Endothelial cell of umbilical vein (primary cell): ENCODE data around the gene RENBP. TPM values are rescaled to one million over a fixed set of nuclear protein-coding genes. Genes with fewer than 3 reads are reported as not detected.

Experiments
- BruUV-seq: library from RNA; stranded (reverse); fragments of 400-500 nt; replicated peaks from 2 replicates; lab custom pipeline; 2021; lab: Mats Ljungman, UMichigan
- CTCF ChIA-PET: fragments of 300-600, 350-600 bp; sonication (Branson Sonifier 250); formaldehyde crosslinking; loops from one replicate; lab custom pipeline; 2021; ENCODE audit warnings: antibody characterized with exemption, inconsistent platforms; lab: Charles Lee
- POLR2A ChIA-PET: fragments of 300-600, 350-600 bp; sonication (Branson Sonifier 250); formaldehyde crosslinking; loops from one replicate; lab custom pipeline; 2021; ENCODE audit warnings: antibody characterized with exemption, inconsistent platforms; lab: Charles Lee
- DNase-seq: peaks from one replicate; pipeline ENCODE4 v3.0.0-alpha.2; 2011; ENCODE audit warnings: low read depth, low spot score
- FAIRE-seq: peaks from 2 replicates; lab custom pipeline; 2011; peaks lifted over from hg19 to GRCh38; lab: Jason Lieb, UNC
- H2AFZ ChIP-seq: 2 replicates; pipeline ENCODE4 v1.6.0; 2012; ENCODE audit warnings: low read depth, low read length, control low read depth, inconsistent platforms
- H3K27ac ChIP-seq: 2 replicates; pipeline ENCODE4 v1.5.1; 2011; ENCODE audit warnings: low read depth, mild to moderate bottlenecking, control low read depth, low read length, moderate library complexity; ENCODE audit not compliant: insufficient read depth
- H3K27me3 ChIP-seq, 2 experiments: 2 replicates each; pipeline versions ENCODE4 v1.6.0 to v1.6.1; 2011; ENCODE audit warnings: low read length in 2 of 2, mixed read lengths in 1 of 2; ENCODE audit not compliant: control insufficient read depth in 2 of 2, insufficient read depth in 2 of 2
- H3K36me3 ChIP-seq, 2 experiments: 2 replicates in 1 of 2; 3 replicates in 1 of 2; pipeline ENCODE4 v1.5.1; 2011; ENCODE audit warnings: low read length in 2 of 2, mild to moderate bottlenecking in 1 of 2, moderate library complexity in 1 of 2; ENCODE audit not compliant: control insufficient read depth in 2 of 2, insufficient read depth in 2 of 2; ENCODE audit errors: extremely low read depth in 1 of 2
- H3K4me1 ChIP-seq: 3 replicates; pipeline ENCODE4 v1.5.1; 2011; ENCODE audit warnings: mild to moderate bottlenecking, low read length; ENCODE audit not compliant: control insufficient read depth, insufficient read depth; ENCODE audit errors: extremely low read depth
- H3K4me2 ChIP-seq: 2 replicates; pipeline ENCODE4 v1.6.1; 2011; ENCODE audit warnings: low read length, control low read depth, mixed read lengths; ENCODE audit not compliant: insufficient read depth
- H3K4me3 ChIP-seq, 3 experiments: fragments of 200-600 bp in 1 of 3; sonication (generic), shearing (Covaris generic) in 1 of 3; replicated peaks in 1 of 3; 2 replicates each; pipeline ENCODE4 v1.5.1; 2011 to 2016; ENCODE audit warnings: control low read depth in 3 of 3, low read length in 3 of 3, mild to moderate bottlenecking in 2 of 3, inconsistent platforms in 1 of 3, low read depth in 1 of 3, moderate library complexity in 1 of 3; ENCODE audit not compliant: insufficient read depth in 1 of 3
- H3K79me2 ChIP-seq: 2 replicates; pipeline ENCODE4 v1.6.0; 2012; ENCODE audit warnings: low read length, inconsistent platforms; ENCODE audit not compliant: control insufficient read depth, insufficient read depth
- H3K9ac ChIP-seq: replicated peaks from 2 replicates; pipeline ENCODE3; 2011; ENCODE audit warnings: low read length, control low read depth; ENCODE audit not compliant: insufficient read depth; ENCODE audit errors: extremely low read depth
- H3K9me1 ChIP-seq: replicated peaks from 3 replicates; pipeline ENCODE4 v1.6.0; 2011; ENCODE audit warnings: mild to moderate bottlenecking, low read length; ENCODE audit not compliant: control insufficient read depth, insufficient read depth; ENCODE audit errors: extremely low read depth
- H3K9me3 ChIP-seq: replicated peaks from 2 replicates; pipeline ENCODE4 v1.5.1; 2012; ENCODE audit warnings: low read length, inconsistent platforms; ENCODE audit not compliant: control insufficient read depth, insufficient read depth
- H4K20me1 ChIP-seq: replicated peaks from 2 replicates; pipeline ENCODE3; 2011; ENCODE audit warnings: mild to moderate bottlenecking, low read length; ENCODE audit not compliant: control insufficient read depth, insufficient read depth; ENCODE audit errors: extremely low read depth
- CTCF ChIP-seq, 2 donors: IDR thresholded peaks; 1 replicate in 1 of 2; 2 replicates in 1 of 2; pipeline ENCODE4 v1.5.1; 2011; ENCODE audit warnings: low read length in 2 of 2, mild to moderate bottlenecking in 2 of 2, moderate library complexity in 2 of 2, control low read depth in 1 of 2, inconsistent platforms in 1 of 2, low read depth in 1 of 2; ENCODE audit not compliant: insufficient read depth in 1 of 2; ENCODE audit errors: extremely low read depth in 1 of 2
- EZH2 ChIP-seq: IDR thresholded peaks from 2 replicates; pipeline ENCODE4 v1.6.1; 2012; ENCODE audit warnings: borderline replicate concordance, low read depth, mild to moderate bottlenecking, moderate library complexity, low read length, inconsistent platforms; ENCODE audit not compliant: severe bottlenecking
- FOS ChIP-seq: IDR thresholded peaks from 2 replicates; pipeline ENCODE4 v1.6.1; 2011; ENCODE audit warnings: mild to moderate bottlenecking, low read length, moderate library complexity, borderline replicate concordance; ENCODE audit not compliant: insufficient read depth
- GATA2 ChIP-seq: IDR thresholded peaks from 2 replicates; pipeline ENCODE4 v1.7.0; 2011; ENCODE audit warnings: low read depth, mild to moderate bottlenecking, moderate library complexity, mixed read lengths, low read length; ENCODE audit not compliant: insufficient read length, insufficient read depth
- MYC ChIP-seq: IDR thresholded peaks from one replicate; pipeline ENCODE4 v1.6.1; 2011; ENCODE audit warnings: mild to moderate bottlenecking, low read depth, low read length
- dilution Hi-C: fragments of 300-500 bp; cut with MboI; formaldehyde crosslinking; loops from one replicate; pipeline ENCODE4 v1.15.0; 2019; ENCODE audit warnings: low sequenced_read_pairs; ENCODE audit not compliant: extremely low pct_ligation_motif_present
- intact Hi-C: fragments of 100-400 bp; cut with micrococcal nuclease; formaldehyde crosslinking; loops from one replicate; pipeline ENCODE4 v1.10.0; 2022
- polyA plus RNA-seq, 4 experiments: library from polyadenylated mRNA; depleted of rRNA in 3 of 4; stranded (reverse) in 3 of 4; unstranded in 1 of 4; fragments of >200 nt; gene quantifications; 2 replicates each; pipeline versions ENCODE4 v1.2.1 to v1.2.3, GENCODE V29; 2011 to 2012; ENCODE audit warnings: missing spikeins in 1 of 4
- total RNA-seq: library from RNA; stranded (reverse); gene quantifications from 2 replicates; pipeline ENCODE4 v1.2.3, GENCODE V29; 2021

RENBP gene
- total and polyA plus RNA-seq, 2 donors (not counting 3 experiments of a cell fraction or from before 2014, with no cell fraction given), result 8.0 to 16.0 TPM

GRCh38 chrX:153991013-153991580, 46.7 kb upstream of the RENBP start:
- CTCF ChIA-PET, result no interaction called here
- no peaks in the 10 kb centered on the region for H3K36me3 ChIP-seq
- dilution Hi-C loops (no loop called here), intact Hi-C loops (no loop called here)
- no peak for TF ChIP-seq GATA2
- TF ChIP-seq FOS, result no peak
- TF ChIP-seq MYC, result no peak
- no peak for TF ChIP-seq CTCF (IDR thresholded peaks at IDR 0.05; ENCODE audit: extremely low read depth in 1 of 2, insufficient read depth in 1 of 2, low read depth in 1 of 2, low read length in 2 of 2)
- TF ChIP-seq EZH2, result no peak
- no TSS peak for BruUV-seq
- H3K4me2 ChIP-seq, result no peak overlapping the region
- H3K27ac ChIP-seq, result no peak overlapping the region
- FAIRE-seq (peak; percentile 70), DNase-seq (no peak)
- no peaks in the 10 kb centered on the region for H3K79me2 ChIP-seq
- no peak overlapping the region for H2AFZ ChIP-seq
- POLR2A ChIA-PET, result no interaction called here
- no peaks in the 10 kb centered on the region for H3K4me1 ChIP-seq
- no peaks in the 10 kb centered on the region for H3K9me1 ChIP-seq
- no peak overlapping the region for H3K4me3 ChIP-seq
- no peaks in the 10 kb centered on the region for H3K27me3 ChIP-seq
- no peaks in the 10 kb centered on the region for H4K20me1 ChIP-seq
- H3K9me3 ChIP-seq, result no peaks in the 10 kb centered on the region
- no peak overlapping the region for H3K9ac ChIP-seq
